Measurements from ENCODE around the gene ERP27.

Gene ERP27

GRCh38 chr12:14900521-14901227 is 37.7 kb downstream of the ERP27 start:
- DNase-seq, result no peak

DNA sequence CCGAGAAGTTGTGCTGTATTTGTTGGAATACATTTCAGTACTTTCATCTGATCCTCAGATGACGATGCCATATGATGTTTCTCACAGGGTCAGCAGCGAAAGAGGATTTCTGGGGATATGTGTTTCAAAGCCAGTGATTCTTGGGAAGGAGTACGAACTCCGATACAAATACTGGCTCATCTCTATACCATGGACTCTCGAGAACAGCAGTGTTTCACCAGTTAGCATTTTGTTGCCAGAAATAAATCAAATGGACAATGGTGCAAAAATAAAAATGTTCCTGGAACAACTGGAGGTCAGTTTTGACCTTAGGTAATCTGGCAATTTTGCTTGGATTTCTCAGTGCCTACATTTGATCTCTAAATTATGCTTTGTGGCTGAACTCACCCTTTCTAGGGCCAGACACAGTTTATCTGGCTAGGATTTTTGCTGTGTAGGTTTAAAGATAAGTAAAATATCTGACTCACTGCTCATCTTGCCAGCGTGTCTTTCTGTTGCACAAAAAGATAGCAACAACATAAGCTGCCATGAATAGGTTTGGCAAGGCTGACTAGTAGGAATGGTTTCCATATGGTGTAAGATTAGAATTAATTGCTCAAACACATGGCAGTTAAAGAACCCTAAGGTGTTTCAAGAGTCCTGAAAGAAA is 41.7 kb downstream of the ERP27 start:
- DNase-seq, result no peak

- no peak for DNase-seq
Observed at GRCh38 chr12:14893506-14894250, 44.7 kb downstream of the ERP27 start.

DNA sequence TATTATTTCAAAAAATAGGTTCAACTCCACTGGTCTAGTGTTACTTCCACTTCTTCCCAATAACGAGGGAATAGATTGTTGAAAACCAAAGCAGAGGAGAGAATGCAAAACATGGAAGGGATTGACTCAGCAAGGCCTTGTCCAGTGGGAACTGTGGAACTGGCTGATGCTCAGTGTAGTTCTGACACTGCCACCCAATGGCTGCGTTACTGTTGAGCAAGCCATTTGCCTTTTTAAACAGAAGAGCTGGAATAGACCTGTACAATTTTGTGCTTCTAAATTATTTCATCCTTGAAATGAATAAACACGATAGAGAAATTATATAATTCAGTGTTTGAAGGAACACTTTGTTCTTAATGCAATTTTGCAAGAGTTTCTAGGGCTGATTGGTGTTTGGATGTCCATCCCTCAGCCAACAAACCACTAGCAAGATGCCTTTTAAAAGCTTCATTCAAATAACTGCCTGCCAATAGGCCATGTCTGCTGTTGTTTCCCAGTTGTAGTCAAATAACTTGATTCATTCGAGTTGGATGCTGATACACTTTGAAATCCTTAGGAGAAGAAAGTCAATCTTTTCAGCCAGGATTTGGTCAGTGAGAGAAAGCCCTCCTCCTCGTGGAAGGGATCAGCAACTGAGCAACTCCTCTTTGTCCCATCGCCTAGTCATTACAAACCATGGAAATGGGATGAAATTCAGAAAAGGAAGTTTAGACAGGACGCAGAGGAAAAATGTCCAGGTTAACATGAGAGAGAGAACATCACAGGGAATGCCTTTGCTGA is 45.4 kb downstream of the ERP27 start:
- no peak for DNase-seq

DNA sequence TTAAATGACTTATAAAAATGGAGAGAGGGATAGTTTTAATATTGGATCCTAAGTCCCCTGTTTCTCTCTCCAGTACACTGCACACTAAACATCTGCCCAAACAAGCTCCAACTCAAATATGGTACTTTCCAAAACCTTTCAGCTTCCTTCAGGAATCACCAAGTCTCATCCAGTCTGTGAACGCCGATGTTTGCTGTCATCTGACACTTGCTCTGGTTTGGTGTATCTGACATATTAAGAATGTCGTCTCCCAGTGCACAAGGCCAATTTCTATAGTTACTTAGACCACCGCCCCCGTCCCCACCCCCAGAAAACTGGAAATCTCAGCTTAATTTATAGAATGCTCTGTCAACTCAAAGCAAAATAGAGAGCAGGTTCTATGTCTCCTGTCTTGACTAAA is 47.6 kb downstream of the ERP27 start:
- DNase-seq, result no peak

DNA sequence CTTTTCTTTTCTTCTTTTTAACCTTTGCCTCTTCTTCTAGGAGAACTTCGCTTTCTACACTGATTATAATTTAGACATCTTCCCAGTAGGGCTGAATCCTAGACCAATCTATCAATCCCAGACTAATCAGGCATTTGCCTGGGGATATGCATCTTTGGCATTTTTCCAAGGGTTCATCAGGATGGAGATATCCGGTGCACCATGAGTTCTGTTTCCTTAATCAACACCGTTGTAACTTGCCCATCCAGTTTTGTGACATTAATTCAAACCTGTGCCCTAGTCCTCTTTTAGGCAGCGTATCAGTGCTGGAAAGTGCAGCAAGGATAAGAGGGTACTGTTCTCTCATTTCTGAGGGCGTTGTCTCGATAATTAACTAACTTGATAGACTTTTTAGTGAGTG is 52.1 kb downstream of the ERP27 start:
- DNase-seq, result no peak

GRCh38 chr12:14885718-14886221 is 52.6 kb downstream of the ERP27 start, which contains the start of gene MGP:
TSS of gene MGP (minus strand) at chr12:14885854. CDS start at chr12:14885791, 63 bp downstream.
- DNase-seq, result no peak

DNA sequence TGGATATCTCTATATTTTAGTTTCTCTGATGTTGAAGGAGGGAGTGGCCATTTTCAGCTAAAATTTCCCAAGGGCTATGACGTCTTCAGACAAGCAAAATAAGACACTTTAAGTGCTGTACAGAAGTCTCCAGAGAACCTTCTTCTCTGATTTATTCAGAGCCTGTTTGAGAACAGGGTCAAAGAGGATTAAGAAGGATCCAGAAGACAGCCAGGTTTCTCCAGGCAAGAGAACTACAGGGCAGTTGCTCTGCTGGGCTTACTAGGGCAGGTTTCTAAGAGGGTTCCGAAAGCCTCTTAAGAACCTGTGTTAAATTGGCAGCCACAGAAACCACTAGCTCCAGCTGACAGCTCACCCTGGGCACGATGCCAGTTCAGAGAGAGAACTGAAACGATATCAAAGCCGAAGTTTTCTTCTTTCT is 53.9 kb downstream of the ERP27 start:
- DNase-seq, result peak; percentile 35

DNA sequence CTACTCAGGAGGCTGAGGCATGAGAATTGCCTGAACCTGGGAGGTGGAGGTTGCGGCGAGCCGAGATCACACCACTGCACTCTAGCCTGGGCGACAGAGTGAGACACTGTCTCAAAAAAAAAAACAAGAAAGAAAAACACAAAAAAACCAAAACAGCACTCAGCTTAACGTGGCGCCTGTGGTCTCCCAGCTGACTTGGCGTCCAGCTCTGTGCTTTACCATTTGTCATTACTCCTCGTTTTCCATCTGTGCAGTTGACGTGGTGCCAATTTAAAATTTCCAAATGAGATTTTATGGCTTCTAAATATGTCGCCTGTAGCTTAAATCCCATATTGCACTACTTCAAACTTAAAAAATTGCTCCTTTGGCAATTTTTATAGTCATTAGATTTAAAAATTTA is 54.7 kb downstream of the ERP27 start:
- DNase-seq, result no peak

DNA sequence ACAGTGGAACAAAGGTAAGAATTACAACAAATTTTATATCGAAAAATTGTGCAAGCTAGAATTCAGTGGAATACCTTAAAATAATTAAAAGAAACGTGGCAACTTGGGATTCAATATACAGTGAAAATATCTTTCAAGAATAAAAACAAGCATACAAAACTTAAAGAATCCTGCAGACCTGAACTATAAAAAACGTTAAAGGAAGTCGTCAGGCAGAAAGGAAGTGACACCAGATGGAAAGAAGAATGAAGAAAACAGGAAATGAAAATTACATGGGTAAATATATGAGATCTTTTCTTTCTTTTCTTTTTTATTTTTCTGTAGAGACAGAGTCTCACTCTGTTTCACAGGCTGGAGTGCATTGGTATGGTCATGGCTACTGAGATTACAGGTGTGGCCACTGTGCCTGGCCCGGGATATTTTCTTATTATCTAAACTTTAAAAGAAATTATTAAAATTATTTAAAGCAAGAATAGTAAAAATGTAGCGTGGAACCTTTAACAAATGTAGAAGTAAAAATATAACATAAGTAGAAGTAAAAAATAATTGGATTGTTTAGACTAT is 57.4 kb downstream of the ERP27 start:
- DNase-seq, result no peak

- no peak for DNase-seq
Observed at GRCh38 chr12:14879222-14879933, 59.0 kb downstream of the ERP27 start.

GRCh38 chr12:14878488-14878887 is 59.8 kb downstream of the ERP27 start:
- DNase-seq, result no peak

- DNase-seq, result no peak
Observed at GRCh38 chr12:14876833-14877232, 61.5 kb downstream of the ERP27 start.

- no peak for DNase-seq
Observed at GRCh38 chr12:14874882-14875281, 63.5 kb downstream of the ERP27 start.

GRCh38 chr12:14873440-14874185 is 64.7 kb downstream of the ERP27 start:
- DNase-seq, result no peak

GRCh38 chr12:14871886-14872285 is 66.5 kb downstream of the ERP27 start:
- no peak for DNase-seq

DNA sequence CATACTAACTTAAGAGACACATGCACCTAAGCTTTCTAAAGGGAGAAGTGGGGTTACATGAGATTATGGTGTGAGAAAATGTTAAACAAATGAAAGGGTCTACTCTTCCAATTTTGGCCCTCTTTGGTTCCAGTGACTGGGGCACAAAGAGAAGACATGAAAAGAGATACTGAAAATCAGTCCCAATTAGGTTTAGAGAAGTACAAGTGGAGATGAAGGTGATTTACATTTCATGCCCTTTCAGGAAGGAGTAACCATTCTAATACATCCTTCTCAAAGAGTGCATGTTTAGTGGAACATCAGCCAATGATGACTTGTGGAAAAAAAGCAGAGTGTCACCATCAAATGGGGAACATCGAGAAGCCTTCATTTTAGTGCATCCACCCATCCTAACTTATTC is 67.1 kb downstream of the ERP27 start:
- DNase-seq, result no peak

DNA sequence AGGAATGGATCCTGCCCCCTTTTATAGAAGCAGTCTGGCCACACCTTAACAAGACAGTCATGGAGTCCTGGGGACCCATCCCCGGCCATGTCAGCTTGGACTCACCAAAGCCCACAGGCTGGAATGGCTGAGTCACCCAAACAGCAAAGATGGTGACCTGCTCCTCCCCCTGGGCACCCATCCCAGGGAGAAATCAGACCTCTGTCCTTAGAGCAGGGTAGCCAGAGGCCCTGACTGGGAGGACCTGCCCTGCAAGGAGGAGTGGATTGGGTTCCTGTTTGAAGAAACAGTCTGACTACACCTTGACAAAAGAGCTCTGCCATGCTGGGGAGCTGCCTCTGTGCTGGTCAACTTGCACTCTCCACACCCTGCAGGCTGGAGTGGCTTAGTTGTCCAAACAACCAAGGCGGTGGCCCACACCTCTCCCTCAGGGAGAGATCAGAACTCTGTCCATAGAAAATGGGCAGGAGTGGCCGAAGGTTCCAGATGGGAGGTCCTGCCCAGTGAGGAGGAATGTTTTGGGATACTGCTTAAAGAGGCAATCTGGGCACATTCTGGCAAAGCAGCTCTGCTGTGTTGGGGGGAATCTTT is 69.3 kb downstream of the ERP27 start:
- no peak for DNase-seq
